ENCODE data around the gene RBMS3.
"Not testable (repeated sequence)": the region's sequence is repeated elsewhere in the genome, so short reads cannot be mapped to it uniquely, and the experiment has no call there.

Gene RBMS3

GRCh38 chr3:29670476-29670875, 389.6 kb downstream of the RBMS3 start:
- not testable (repeated sequence) for DNase-seq (ENCODE audit: low read depth, low spot score)

GRCh38 chr3:29677421-29677820, 396.6 kb downstream of the RBMS3 start:
- no peak for DNase-seq (ENCODE audit: low read depth, low spot score)

DNA sequence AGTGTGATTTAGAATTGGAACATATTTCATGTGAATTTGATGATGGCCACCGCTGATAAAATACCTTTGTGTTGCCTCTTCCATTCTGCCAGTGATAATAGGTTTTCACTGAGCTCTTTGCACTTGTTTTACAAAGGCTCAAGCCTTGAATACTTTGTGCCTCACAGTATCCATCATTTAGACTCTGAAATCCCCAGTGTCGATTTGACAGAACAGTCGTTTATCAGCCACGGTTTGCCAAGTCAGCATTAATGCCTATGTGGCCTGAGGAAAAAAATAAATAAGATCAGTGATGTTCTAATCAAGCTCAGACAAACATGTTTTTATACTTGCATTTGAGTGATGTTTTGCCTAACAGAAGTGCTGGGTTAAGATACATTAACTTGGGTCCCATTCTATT, 399.1 kb downstream of the RBMS3 start:
- DNase-seq (ENCODE audit: low read depth, low spot score), result no peak

- no peak for DNase-seq (ENCODE audit: low read depth, low spot score)
Observed at GRCh38 chr3:29683018-29683993, 402.4 kb downstream of the RBMS3 start.

- no peak for DNase-seq (ENCODE audit: low read depth, low spot score)
Observed at GRCh38 chr3:29686889-29687592, 406.2 kb downstream of the RBMS3 start.

GRCh38 chr3:29690686-29691353, 409.9 kb downstream of the RBMS3 start:
- no peak for DNase-seq (ENCODE audit: low read depth, low spot score)

GRCh38 chr3:29693863-29694262, 413.0 kb downstream of the RBMS3 start:
- DNase-seq (ENCODE audit: low read depth, low spot score), result no peak

DNA sequence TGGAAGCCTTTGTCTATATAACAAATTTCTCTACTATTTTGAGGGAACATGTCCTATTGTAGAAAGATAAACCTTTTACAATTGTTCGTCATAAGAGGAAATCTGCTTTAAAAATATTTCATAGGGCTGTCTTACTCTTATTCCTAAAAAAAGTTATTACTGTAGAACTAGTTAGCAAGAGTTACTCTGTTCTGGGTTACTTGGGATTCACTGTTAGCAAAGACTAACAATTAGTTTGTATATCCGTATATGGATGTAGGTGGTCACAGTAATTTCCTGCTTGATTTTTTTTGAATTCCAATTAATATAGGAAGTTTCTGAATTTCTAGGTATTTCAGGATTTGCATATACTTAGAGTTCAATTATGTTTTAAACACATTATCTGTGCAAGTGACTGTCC, 413.5 kb downstream of the RBMS3 start:
- DNase-seq (ENCODE audit: low read depth, low spot score), result no peak

GRCh38 chr3:29694783-29695182, 413.9 kb downstream of the RBMS3 start:
- DNase-seq (ENCODE audit: low read depth, low spot score), result no peak

GRCh38 chr3:29695201-29695600, 414.3 kb downstream of the RBMS3 start:
- DNase-seq (ENCODE audit: low read depth, low spot score), result no peak

- no peak for DNase-seq (ENCODE audit: low read depth, low spot score)
Observed at GRCh38 chr3:29695643-29696198, 414.9 kb downstream of the RBMS3 start.

- no peak for DNase-seq (ENCODE audit: low read depth, low spot score)
Observed at GRCh38 chr3:29696311-29696710, 415.4 kb downstream of the RBMS3 start.

DNA sequence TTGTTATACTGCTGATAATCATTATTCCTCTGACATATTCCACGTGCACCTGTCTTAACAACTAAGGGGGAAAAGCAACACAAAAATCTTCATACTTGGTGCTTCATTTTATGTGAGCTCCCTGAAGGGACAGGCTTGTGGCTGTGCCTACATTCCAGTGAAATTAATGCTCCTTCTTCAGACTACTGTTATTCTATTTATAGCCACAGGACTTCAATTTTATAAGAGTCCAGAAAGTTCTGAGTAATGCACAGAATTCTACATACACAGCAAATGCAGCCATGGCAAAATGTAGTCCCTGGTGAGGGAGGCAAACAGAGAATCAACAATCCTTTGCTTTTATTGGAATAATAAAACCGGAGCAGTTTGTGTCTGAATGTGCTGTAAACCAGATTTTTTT, 417.1 kb downstream of the RBMS3 start:
- no peak for DNase-seq (ENCODE audit: low read depth, low spot score)

DNA sequence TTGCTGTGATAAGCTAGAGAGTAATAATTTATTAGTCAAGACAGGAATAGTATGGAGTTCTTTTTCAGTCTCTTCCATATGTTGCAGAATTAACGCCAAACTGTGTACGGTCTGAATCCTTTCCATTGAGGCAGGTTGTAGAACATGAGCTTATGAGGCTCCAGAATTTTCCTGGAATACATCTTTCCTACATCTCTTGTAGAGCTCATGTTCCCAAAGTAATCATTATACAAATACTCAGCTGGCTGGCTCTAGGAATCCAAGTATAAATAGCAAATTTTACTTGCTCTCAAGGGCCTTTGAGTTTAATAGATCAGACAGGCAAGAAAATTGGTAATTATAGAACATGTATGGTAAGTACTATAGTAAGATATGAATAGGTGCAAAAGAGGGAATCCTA, 419.4 kb downstream of the RBMS3 start:
- DNase-seq (ENCODE audit: low read depth, low spot score), result no peak

GRCh38 chr3:29701326-29701983, 420.6 kb downstream of the RBMS3 start:
- DNase-seq (ENCODE audit: low read depth, low spot score), result no peak

DNA sequence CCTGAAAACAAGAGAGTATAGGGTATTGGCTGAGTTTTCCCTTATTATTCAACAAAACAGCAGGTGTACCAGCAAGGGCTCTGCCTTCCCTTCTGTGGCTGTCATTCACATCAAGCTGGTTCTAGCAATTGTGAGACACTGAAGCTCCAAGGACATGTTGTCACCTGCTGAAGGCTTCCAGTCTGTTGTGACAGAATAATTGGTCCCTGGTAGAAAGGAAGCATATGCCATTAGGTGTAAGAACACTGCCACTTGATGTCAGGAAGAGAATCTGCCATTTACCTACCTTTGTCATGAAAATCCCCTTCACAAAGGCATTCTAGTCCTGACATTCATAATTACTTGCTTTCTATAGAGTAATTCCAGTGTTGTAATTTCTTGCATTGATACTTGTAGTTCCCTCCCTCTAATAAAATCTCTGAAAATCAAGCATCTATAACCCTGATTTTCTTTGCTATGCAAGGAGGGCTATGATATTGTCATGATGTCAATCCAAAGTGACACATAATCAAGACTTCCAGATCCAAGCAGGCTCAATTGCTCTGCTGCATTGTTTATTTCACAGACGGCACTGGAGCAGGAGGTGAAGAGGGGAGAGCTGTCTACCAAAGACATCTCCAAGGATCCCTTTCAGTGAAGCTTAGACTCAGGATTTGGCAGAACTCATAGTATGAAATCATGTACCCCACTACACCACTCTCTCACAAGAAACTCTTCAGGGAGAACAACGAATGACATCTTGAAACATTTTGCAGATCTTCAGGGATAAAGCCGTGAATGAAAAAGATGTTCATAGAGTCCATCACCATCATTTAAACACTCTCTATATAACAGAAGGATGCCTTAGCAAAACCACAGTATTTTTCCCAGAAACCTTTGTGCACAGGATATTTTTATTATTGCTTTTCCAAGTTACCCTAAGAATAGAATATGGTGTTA, 425.3 kb downstream of the RBMS3 start:
- no peak for DNase-seq (ENCODE audit: low read depth, low spot score)

DNA sequence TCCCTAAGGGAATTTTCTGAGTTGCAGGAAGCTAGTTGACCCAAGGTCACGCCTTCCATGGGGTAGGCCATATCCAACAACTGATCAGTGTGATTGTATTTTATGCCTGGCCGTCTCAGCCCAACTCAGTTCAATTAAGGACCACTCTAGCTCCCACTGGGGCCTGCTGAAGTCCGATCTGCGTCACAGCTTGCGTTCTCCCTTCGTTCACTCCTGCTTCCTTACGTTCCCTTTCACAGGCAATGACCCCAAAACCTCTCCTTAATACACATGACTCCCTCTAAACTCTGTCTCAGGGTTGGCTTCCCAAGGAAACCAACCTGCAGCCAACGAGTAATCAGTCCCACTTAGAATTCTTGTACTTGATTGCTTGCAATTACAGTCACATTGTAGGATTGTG, 428.0 kb downstream of the RBMS3 start:
- no peak for DNase-seq (ENCODE audit: low read depth, low spot score)

DNA sequence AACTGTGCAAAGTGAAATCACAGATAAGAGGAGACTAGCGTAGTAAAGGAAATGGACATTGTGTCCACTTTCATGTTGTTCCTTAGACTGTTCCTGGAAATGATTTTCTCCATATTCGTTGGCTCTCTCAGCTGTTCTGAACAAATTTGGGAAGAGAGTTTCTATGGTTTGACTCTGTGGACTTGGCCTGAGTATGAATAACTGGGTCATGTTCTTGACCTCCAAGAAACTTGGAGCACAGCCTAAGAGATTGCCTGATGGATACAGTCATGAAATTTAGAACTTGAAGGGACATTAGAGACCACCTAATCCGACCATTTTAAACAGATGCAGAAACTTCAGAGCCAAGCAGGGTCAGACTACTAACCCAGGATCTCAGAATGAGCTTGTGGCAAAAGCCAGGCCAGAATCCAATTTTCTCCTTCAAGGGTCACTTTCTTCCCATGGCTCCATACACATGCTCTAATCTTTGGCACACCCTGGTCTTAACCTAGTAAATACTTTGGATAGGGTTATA, 430.4 kb downstream of the RBMS3 start:
- DNase-seq (ENCODE audit: low read depth, low spot score), result no peak

GRCh38 chr3:29716213-29716612, 435.3 kb downstream of the RBMS3 start:
- DNase-seq (ENCODE audit: low read depth, low spot score), result no peak

GRCh38 chr3:29718661-29719065, 437.8 kb downstream of the RBMS3 start:
- DNase-seq (ENCODE audit: low read depth, low spot score), result no peak

Measured in activated CD4-positive, CD25-positive, alpha-beta regulatory T cell treated with anti-CD3 and anti-CD28 coated beads, Interleukin-2, amount 50 U/mL, for 16 hours (primary cell).